ENCODE results near the gene CEP95. TPM values are rescaled to one million over a fixed set of nuclear protein-coding genes. Genes with fewer than 3 reads are reported as not detected.

Gene CEP95
- total RNA-seq, 1 experiment from 2014 or later, result 57.2 TPM

- Histone ChIP-seq H3K4me3 (no peak overlapping the region), H3K79me2 (ENCODE audit: low read depth) (no peaks in the 10 kb centered on the region), H3K27ac (no peak overlapping the region), H3K27me3 (ENCODE audit: insufficient read depth, low read depth) (no peaks in the 10 kb centered on the region), H3K9me3 (ENCODE audit: insufficient read depth, low read depth) (no peaks in the 10 kb centered on the region), H3K9me2 (ENCODE audit: insufficient read depth) (no peaks in the 10 kb centered on the region), H3K4me1 (replicated peaks; ENCODE audit: insufficient read depth) (no peaks in the 10 kb centered on the region), H4K20me1 (ENCODE audit: insufficient read depth) (0 out of 2 replicates have a peak, but pooled peaks cover 1% of the 10 kb centered on the region), H3K36me3 (ENCODE audit: low read depth) (peaks cover 45% of the 10 kb centered on the region; the same call in 1 of the 2 replicates), H3K4me2 (no peak overlapping the region), H2AFZ (no peak overlapping the region), H3F3A (ENCODE audit: insufficient read depth, low read depth) (peaks cover 84% of the 10 kb centered on the region; the same call in 1 of the 2 replicates)
- no peak for TF ChIP-seq EZH2 (IDR thresholded peaks at IDR 0.05; ENCODE audit: low read depth)
- no peak for TF ChIP-seq CTCF (conservative IDR thresholded peaks at IDR 0.05)
- intact Hi-C loops (cut with micrococcal nuclease; ENCODE audit: unreplicated experiment), result no loop called here
- no peak for DNase-seq
- BruUV-seq (replicated peaks), result no TSS peak
- CTCF ChIA-PET, result no interaction called here
- POLR2A ChIA-PET (ENCODE audit: unreplicated experiment), result interaction anchor here (0.6 to 0.7 kb wide), 2 partner anchors 32 to 182 kb away, joined by 4 to 5 read pairs; no protein-coding TSS in a partner anchor
Observed at GRCh38 chr17:64538508-64539130, 31.8 kb downstream of the CEP95 start.

DNA sequence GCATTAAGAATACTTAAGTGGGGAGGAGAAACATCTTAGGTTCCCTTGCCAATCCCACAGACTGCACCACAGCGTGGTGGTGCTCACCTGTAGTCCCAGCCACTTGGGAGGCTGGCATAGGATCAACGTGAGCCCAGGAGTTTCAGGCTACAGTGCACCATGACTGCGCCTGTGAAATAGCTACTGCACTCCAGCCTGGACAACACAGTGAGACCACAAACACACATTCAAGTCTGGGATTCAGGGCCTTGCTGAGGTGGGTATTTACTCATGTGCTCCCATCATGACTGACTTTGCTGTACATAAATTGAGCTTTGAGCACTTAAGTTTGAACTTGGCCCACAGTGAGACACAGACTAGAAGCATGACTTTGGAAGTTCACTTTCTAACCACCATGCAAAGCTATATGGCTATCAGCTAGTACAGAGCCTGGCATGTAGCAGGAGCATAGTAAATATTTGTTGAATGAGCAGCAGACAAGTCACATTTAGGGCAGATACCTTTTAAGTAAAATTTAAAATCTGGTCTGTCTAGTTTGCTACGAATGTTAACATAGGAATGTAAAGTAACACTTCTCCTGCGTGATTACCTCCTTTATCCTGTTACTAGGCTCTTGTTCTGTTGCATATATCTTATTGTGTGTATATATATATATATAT is 33.5 kb downstream of the CEP95 start:
- Histone ChIP-seq H3K9me3 (ENCODE audit: insufficient read depth, low read depth) (no peaks in the 10 kb centered on the region), H3K27me3 (ENCODE audit: insufficient read depth, low read depth) (no peaks in the 10 kb centered on the region), H3K9me2 (ENCODE audit: insufficient read depth) (no peaks in the 10 kb centered on the region), H3K4me1 (replicated peaks; ENCODE audit: insufficient read depth) (no peaks in the 10 kb centered on the region), H4K20me1 (ENCODE audit: insufficient read depth) (peaks cover 4% of the 10 kb centered on the region), H2AFZ (no peak overlapping the region), H3K36me3 (ENCODE audit: low read depth) (peaks cover 47% of the 10 kb centered on the region), H3K4me2 (no peak overlapping the region), H3F3A (ENCODE audit: insufficient read depth, low read depth) (peaks cover 85% of the 10 kb centered on the region; the same call in 1 of the 2 replicates), H3K4me3 (no peak overlapping the region), H3K79me2 (ENCODE audit: low read depth) (no peaks in the 10 kb centered on the region), H3K27ac (no peak overlapping the region)
- TF ChIP-seq CTCF (conservative IDR thresholded peaks at IDR 0.05) (no peak), EZH2 (IDR thresholded peaks at IDR 0.05; ENCODE audit: low read depth) (no peak)
- no peak for DNase-seq
- POLR2A ChIA-PET (ENCODE audit: unreplicated experiment), result no interaction called here
- no TSS peak for BruUV-seq (replicated peaks)
- CTCF ChIA-PET, result interaction anchor here (0.7 kb wide), 2 partner anchors 120 to 171 kb away, joined by 4 to 5 read pairs; no protein-coding TSS in a partner anchor
- intact Hi-C loops (cut with micrococcal nuclease; ENCODE audit: unreplicated experiment), result no loop called here

DNA sequence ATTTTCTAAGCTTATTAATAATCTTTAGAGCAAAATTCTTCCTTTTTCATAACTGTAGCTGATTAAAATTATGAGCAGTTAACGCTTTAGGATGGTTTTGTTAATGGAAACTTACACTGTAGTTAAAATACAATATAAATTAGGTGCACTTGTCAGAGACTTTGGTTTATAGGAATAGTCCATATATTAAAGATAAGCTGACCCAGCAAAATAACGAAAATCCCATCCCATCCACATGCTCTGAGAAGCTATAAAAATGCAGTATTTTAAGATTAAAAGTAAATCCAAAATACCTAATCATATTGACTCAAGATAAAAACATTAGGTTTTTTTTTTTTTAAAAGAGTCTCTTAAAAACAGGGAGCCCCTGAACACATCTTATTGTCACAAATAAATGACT is 38.0 kb downstream of the CEP95 start:
- POLR2A ChIA-PET (ENCODE audit: unreplicated experiment), result no interaction called here
- BruUV-seq (replicated peaks), result no TSS peak
- Histone ChIP-seq H3K4me1 (replicated peaks; ENCODE audit: insufficient read depth) (no peaks in the 10 kb centered on the region), H3K36me3 (ENCODE audit: low read depth) (peaks cover 36% of the 10 kb centered on the region), H3K9me3 (ENCODE audit: insufficient read depth, low read depth) (no peaks in the 10 kb centered on the region), H4K20me1 (ENCODE audit: insufficient read depth) (peaks cover 4% of the 10 kb centered on the region), H3K4me2 (no peak overlapping the region), H3K27me3 (ENCODE audit: insufficient read depth, low read depth) (no peaks in the 10 kb centered on the region), H2AFZ (no peak overlapping the region), H3K79me2 (ENCODE audit: low read depth) (no peaks in the 10 kb centered on the region), H3K4me3 (no peak overlapping the region), H3F3A (ENCODE audit: insufficient read depth, low read depth) (peaks cover 81% of the 10 kb centered on the region), H3K27ac (no peak overlapping the region), H3K9me2 (ENCODE audit: insufficient read depth) (no peaks in the 10 kb centered on the region)
- DNase-seq, result no peak
- TF ChIP-seq EZH2 (IDR thresholded peaks at IDR 0.05; ENCODE audit: low read depth) (no peak), CTCF (conservative IDR thresholded peaks at IDR 0.05) (no peak)
- intact Hi-C loops (cut with micrococcal nuclease; ENCODE audit: unreplicated experiment), result no loop called here
- CTCF ChIA-PET, result no interaction called here

All from PC-9 (cell line).